BJ (cell line): ENCODE measurements around the gene MDGA2. TPM values are rescaled to one million over a fixed set of nuclear protein-coding genes. Genes with fewer than 3 reads are reported as not detected.
"Not testable (repeated sequence)": the region's sequence is repeated elsewhere in the genome, so short reads cannot be mapped to it uniquely, and the experiment has no call there.

Experiments used
- CTCF ChIA-PET: fragments of 350-600 bp; formaldehyde crosslinking; extraction: SDS; loops from one replicate; lab custom pipeline; 2021; ENCODE audit warnings: antibody characterized with exemption, inconsistent platforms; lab: Yijun Ruan, JAX
- POLR2A ChIA-PET: fragments of 300-600 bp; sonication (Branson Sonifier 250); formaldehyde crosslinking; extraction: SDS; loops from one replicate; lab custom pipeline; 2021; ENCODE audit warnings: antibody characterized with exemption; lab: Charles Lee
- DNase-seq: peaks from one replicate; pipeline ENCODE4 v3.0.0-alpha.2; 2011; ENCODE audit warnings: low read depth
- H3K27me3 ChIP-seq: 2 replicates; pipeline ENCODE4 v1.6.0; 2011; ENCODE audit warnings: low read length; ENCODE audit not compliant: control insufficient read depth, insufficient read depth
- H3K36me3 ChIP-seq: 2 replicates; pipeline ENCODE4 v1.5.1; 2011; ENCODE audit warnings: low read length; ENCODE audit not compliant: control insufficient read depth, insufficient read depth
- H3K4me3 ChIP-seq: 2 replicates; pipeline ENCODE4 v1.5.1; 2011; ENCODE audit warnings: low read depth, mild to moderate bottlenecking, control low read depth, low read length
- polyA plus RNA-seq: library from polyadenylated mRNA; depleted of rRNA; stranded (reverse); fragments of >200 nt; gene quantifications from 2 replicates; pipeline ENCODE4 v1.2.3, GENCODE V29; 2011
- TF ChIP-seq, protein P1 (sequence below): IDR thresholded peaks from 2 replicates; pipeline ENCODE4 v1.5.1; 2011; ENCODE audit warnings: low read depth, mild to moderate bottlenecking, control low read depth, inconsistent platforms, low read length, moderate library complexity; ENCODE audit not compliant: insufficient read depth

MDGA2 gene
- polyA plus RNA-seq, 1 experiment = not detected

DNA sequence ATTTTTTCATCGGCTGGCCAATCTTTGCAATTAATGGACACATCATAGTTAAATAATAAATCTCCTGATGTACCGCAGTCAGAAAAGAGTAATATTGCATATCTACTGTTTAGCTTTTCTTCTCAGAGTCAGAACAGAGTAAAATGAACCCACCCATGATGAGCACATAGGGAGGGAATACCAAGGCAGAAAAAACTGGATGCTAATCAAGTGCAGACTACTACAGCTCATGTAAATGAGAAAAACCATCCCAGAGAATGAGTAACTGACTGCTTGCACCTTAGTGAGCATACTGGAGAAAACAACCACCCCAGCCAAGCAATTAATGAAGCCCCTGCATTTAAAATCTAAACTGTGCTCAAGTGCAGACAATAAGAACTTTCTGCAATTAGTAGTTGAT, 483.7 kb downstream of the MDGA2 start:
- H3K36me3 ChIP-seq = no peaks in the 10 kb centered on the region
- H3K4me3 ChIP-seq = no peak overlapping the region
- ChIA-PET POLR2A (no interaction called here), CTCF (no interaction called here)
- no peaks in the 10 kb centered on the region for H3K27me3 ChIP-seq
- TF ChIP-seq, protein P1, sequence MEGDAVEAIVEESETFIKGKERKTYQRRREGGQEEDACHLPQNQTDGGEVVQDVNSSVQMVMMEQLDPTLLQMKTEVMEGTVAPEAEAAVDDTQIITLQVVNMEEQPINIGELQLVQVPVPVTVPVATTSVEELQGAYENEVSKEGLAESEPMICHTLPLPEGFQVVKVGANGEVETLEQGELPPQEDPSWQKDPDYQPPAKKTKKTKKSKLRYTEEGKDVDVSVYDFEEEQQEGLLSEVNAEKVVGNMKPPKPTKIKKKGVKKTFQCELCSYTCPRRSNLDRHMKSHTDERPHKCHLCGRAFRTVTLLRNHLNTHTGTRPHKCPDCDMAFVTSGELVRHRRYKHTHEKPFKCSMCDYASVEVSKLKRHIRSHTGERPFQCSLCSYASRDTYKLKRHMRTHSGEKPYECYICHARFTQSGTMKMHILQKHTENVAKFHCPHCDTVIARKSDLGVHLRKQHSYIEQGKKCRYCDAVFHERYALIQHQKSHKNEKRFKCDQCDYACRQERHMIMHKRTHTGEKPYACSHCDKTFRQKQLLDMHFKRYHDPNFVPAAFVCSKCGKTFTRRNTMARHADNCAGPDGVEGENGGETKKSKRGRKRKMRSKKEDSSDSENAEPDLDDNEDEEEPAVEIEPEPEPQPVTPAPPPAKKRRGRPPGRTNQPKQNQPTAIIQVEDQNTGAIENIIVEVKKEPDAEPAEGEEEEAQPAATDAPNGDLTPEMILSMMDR = no peak
- no peak for DNase-seq

GRCh38 chr14:47189911-47190484, 485.4 kb downstream of the MDGA2 start:
- ChIA-PET CTCF (no interaction called here), POLR2A (no interaction called here)
- no peak overlapping the region for H3K4me3 ChIP-seq
- no peaks in the 10 kb centered on the region for H3K27me3 ChIP-seq
- DNase-seq = no peak
- H3K36me3 ChIP-seq = no peaks in the 10 kb centered on the region
- TF ChIP-seq, protein P1 = no peak

GRCh38 chr14:47186486-47186885, 488.9 kb downstream of the MDGA2 start:
- Histone ChIP-seq H3K27me3 (no peaks in the 10 kb centered on the region), H3K4me3 (no peak overlapping the region), H3K36me3 (no peaks in the 10 kb centered on the region)
- POLR2A ChIA-PET = no interaction called here
- no peak for DNase-seq
- CTCF ChIA-PET = no interaction called here
- TF ChIP-seq, protein P1 = no peak

DNA sequence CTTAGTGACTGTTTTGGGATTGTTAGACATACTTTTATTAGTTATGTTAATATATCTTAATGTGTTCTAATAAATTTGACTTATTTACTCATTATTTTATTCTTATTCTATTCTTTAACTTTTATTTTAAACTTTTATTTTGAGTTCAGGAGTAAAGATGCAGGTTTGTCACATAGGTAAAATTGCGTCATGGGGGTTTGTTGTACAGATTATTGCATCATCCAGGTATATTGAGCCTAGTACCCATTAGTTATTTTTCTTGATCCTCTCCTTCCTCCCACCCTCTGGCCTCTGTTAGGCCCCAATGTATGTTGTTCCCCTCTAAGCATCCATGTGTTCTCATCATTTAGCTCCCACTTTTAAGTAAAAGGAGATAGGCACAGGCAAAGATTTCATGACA, 495.5 kb downstream of the MDGA2 start:
- TF ChIP-seq, protein P1 = no peak
- H3K36me3 ChIP-seq = no peaks in the 10 kb centered on the region
- H3K4me3 ChIP-seq = no peak overlapping the region
- CTCF ChIA-PET = no interaction called here
- POLR2A ChIA-PET = no interaction called here
- DNase-seq = no peak
- H3K27me3 ChIP-seq = no peaks in the 10 kb centered on the region

- H3K27me3 ChIP-seq, POLR2A ChIA-PET, H3K4me3 ChIP-seq, H3K36me3 ChIP-seq, CTCF ChIA-PET, DNase-seq: not testable (repeated sequence)
Observed at GRCh38 chr14:47171896-47172295, 503.5 kb downstream of the MDGA2 start.

DNA sequence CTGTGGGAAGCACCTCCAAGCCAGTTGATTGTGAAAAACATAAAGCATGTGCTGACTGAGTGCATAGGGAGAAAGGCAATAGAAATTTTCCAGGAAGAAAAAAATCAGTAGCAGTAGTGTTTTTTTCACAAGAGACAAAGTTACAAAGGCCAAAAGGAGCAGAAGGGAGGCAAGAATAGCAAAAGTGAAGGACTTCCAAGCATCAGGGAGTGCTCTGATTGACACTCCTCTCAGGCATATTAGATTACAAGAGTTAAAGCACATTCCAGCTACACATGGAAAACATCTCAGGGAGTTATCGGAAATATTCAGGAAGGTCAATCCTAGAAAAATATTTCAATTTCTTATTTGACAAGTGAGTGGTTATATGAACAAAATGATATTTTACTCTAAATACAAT, 508.0 kb downstream of the MDGA2 start:
- H3K36me3 ChIP-seq = no peaks in the 10 kb centered on the region
- ChIA-PET CTCF (no interaction called here), POLR2A (no interaction called here)
- no peak overlapping the region for H3K4me3 ChIP-seq
- H3K27me3 ChIP-seq = no peaks in the 10 kb centered on the region
- TF ChIP-seq, protein P1 = no peak
- no peak for DNase-seq
